T-helper 1 cell treated with Interleukin-12 subunit alpha and Interleukin-12 subunit beta and Interleukin-4 antibody, amounts not matched to agents 30 μg/mL and 1 μg/mL, for 36 hours (primary cell): Measurements from ENCODE around the gene HSP90AB1.

Source experiments
- H3K27ac Mint-ChIP-seq: one replicate; pipeline ENCODE4 v1.8.0; 2021; ENCODE audit warnings: mild to moderate bottlenecking, mixed read lengths
- H3K27me3 Mint-ChIP-seq: one replicate; pipeline ENCODE4 v1.8.0; 2021; ENCODE audit warnings: low read depth, mixed read lengths
- H3K36me3 Mint-ChIP-seq: one replicate; pipeline ENCODE4 v1.8.0; 2021; ENCODE audit warnings: low read depth, mixed read lengths
- H3K4me1 Mint-ChIP-seq: one replicate; pipeline ENCODE4 v1.8.0; 2021; ENCODE audit warnings: low read depth, mixed read lengths
- H3K4me3 Mint-ChIP-seq: one replicate; pipeline ENCODE4 v1.8.0; 2021; ENCODE audit warnings: mild to moderate bottlenecking, moderate library complexity, mixed read lengths
- H3K9me3 Mint-ChIP-seq: one replicate; pipeline ENCODE4 v1.8.0; 2021; ENCODE audit warnings: mixed read lengths

The HSP90AB1 gene

DNA sequence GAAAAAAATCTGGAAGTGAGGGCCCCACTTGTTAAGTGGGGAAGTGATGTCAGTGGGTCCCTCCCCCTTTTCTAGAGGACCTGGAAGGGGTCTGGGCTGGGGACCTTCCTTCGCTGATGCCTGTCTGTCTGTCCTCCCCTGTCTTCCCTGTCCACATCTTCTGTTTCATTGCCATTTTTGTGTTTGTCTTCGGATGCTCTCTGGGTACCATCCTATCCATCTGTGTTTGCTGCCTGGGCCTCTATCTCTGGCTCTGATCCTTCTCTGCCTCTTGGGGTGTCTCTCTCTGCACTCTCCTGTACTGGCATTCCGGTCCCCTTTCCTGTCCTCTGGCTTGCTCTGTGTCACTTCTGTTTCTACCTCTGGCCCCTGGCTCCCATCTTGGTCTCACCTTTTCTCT is 25.6 kb downstream of the HSP90AB1 start:
- Mint-ChIP-seq H3K27me3 (peaks cover 71% of the 10 kb centered on the region), H3K27ac (no peak overlapping the region), H3K36me3 (no peaks in the 10 kb centered on the region), H3K9me3 (no peaks in the 10 kb centered on the region), H3K4me3 (no peak overlapping the region), H3K4me1 (peaks cover 14% of the 10 kb centered on the region)

DNA sequence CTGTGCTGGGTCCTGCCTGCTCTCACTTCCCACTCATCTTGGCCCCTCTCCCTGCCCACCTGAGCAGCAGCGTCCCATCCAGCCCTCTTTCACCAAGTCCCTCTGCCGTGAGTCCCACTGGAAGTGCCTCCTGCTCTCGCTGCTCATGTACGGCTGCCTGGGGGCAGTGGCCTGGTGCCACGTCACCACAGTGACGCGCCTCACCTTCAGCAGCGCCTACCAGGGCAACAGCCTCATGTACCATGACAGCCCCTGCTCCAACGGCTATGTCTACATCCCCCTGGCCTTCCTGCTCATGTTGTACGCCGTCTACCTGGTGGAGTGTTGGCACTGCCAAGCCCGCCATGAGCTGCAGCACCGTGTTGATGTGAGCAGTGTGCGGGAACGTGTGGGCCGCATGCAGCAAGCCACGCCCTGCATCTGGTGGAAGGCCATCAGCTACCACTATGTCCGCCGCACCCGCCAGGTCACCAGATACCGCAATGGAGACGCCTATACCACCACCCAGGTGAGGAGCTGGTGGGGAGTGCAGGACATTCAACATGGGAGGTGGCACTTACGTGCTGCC is 26.2 kb downstream of the HSP90AB1 start:
- H3K4me3 Mint-ChIP-seq, result no peak overlapping the region
- H3K27ac Mint-ChIP-seq, result no peak overlapping the region
- H3K9me3 Mint-ChIP-seq, result no peaks in the 10 kb centered on the region
- peaks cover 10% of the 10 kb centered on the region for H3K4me1 Mint-ChIP-seq
- peaks cover 75% of the 10 kb centered on the region for H3K27me3 Mint-ChIP-seq
- no peaks in the 10 kb centered on the region for H3K36me3 Mint-ChIP-seq

DNA sequence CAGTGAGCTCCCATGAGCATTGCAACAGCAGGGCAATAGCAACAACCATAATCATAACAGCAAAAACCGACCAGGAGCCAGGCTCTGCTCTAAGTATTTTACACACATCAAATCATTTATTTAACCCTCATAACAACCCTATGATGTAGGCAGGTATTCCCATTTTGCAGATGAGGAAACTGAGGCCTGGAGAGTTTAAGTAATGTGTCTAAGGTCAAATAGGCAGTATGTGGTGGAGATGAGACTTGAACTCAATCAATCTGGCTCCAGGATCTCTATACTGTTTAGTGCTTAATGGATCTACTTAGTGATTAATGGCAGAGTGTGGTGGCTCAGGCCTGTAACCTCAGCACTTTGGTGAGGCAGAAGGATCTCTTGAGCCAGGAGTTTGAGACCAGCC is 26.7 kb downstream of the HSP90AB1 start:
- Mint-ChIP-seq H3K4me3 (no peak overlapping the region), H3K27me3 (peaks cover 72% of the 10 kb centered on the region), H3K36me3 (no peaks in the 10 kb centered on the region), H3K9me3 (no peaks in the 10 kb centered on the region), H3K4me1 (peaks cover 10% of the 10 kb centered on the region), H3K27ac (no peak overlapping the region)

GRCh38 chr6:44275271-44275748 is 28.4 kb downstream of the HSP90AB1 start:
- H3K4me1 Mint-ChIP-seq, result no peaks in the 10 kb centered on the region
- no peak overlapping the region for H3K27ac Mint-ChIP-seq
- no peak overlapping the region for H3K4me3 Mint-ChIP-seq
- H3K36me3 Mint-ChIP-seq, result no peaks in the 10 kb centered on the region
- H3K27me3 Mint-ChIP-seq, result peaks cover 66% of the 10 kb centered on the region
- H3K9me3 Mint-ChIP-seq, result no peaks in the 10 kb centered on the region

DNA sequence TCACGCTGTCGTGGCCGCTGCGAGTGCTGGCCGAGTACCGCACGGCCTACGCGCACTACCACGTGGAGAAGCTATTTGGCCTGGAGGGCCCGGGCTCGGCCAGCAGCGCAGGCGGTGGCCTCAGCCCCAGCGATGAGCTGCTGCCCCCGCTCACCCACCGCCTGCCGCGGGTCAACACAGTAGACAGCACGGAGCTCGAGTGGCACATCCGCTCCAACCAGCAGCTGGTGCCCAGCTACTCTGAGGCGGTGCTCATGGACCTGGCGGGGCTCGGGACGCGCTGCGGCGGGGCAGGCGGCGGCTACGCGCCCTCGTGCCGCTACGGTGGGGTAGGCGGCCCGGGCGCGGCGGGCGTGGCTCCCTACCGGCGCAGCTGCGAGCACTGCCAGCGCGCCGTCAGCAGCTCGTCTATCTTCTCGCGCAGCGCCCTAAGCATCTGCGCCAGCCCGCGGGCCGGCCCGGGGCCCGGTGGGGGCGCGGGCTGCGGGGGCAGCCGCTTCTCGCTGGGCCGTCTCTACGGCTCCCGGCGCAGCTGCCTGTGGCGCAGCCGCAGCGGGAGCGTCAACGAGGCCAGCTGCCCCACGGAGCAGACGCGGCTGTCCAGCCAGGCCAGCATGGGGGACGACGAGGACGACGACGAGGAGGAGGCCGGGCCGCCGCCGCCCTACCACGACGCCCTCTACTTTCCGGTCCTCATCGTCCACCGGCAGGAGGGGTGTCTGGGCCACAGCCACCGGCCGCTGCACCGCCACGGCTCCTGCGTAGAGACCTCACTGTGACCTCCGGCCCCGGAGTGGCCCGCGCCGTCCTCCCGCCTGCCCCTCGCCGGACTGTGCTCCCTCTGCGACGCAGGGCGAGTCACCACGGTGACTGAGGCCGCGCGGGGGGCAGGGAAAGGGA is 29.1 kb downstream of the HSP90AB1 start:
- Mint-ChIP-seq H3K27me3 (peaks cover 68% of the 10 kb centered on the region), H3K27ac (no peak overlapping the region), H3K36me3 (no peaks in the 10 kb centered on the region), H3K9me3 (no peaks in the 10 kb centered on the region), H3K4me1 (no peaks in the 10 kb centered on the region), H3K4me3 (no peak overlapping the region)

DNA sequence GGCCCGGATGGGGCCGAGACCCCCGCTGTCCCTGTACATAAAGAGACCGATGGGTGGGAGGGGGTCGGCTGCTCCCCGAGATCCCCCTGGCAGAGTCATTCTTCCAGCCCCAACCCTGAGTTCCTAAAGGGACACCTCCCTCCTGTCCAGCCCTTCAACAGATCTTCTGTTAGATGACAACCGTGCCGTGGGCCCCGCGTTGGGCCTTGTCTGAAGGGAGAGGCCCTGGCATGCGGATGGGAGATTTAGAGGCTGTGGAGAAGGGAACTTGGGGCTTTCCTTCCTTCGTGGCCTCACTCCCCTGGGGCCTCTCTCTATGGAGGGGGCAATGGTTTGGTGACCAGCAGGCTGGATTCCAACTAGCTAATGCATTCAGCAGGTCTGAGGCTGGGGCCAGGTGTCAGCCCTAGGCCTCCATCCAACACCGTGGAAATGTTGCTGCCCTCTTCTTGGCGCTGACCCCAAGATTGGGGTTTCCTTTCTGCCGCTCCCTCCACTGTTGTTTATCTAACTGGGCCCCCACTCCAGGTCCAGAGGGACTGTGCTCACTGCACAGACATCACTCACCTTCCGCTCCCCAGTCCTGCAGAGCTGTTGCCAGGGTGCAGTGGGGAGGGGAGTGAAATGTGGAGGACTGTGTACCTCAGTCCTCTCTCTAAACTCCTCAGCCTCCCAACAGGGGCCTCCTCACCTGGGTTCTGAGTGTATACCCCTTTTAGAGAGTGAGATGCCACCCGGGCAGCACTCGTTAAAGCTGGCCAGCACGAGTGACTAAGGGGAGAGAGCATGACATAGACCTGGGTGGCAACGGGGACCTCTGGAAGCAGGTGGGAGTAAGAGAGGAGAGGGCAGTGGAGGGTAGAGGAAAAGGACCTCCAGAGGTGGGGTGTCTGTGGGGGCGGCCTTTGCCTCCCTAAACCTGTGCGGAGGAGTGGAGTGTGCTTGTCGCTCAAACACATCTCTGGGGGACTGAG is 30.1 kb downstream of the HSP90AB1 start:
- no peak overlapping the region for H3K4me3 Mint-ChIP-seq

GRCh38 chr6:44277763-44278162 is 30.9 kb downstream of the HSP90AB1 start:
- Mint-ChIP-seq H3K27me3 (peaks cover 51% of the 10 kb centered on the region), H3K4me1 (no peaks in the 10 kb centered on the region), H3K27ac (no peak overlapping the region), H3K36me3 (no peaks in the 10 kb centered on the region), H3K4me3 (no peak overlapping the region), H3K9me3 (no peaks in the 10 kb centered on the region)

More for the DNA sequence above, 30.1 kb downstream of the HSP90AB1 start:
- Mint-ChIP-seq H3K9me3 (no peaks in the 10 kb centered on the region), H3K27ac (no peak overlapping the region), H3K27me3 (peaks cover 59% of the 10 kb centered on the region), H3K36me3 (no peaks in the 10 kb centered on the region), H3K4me1 (no peaks in the 10 kb centered on the region)

DNA sequence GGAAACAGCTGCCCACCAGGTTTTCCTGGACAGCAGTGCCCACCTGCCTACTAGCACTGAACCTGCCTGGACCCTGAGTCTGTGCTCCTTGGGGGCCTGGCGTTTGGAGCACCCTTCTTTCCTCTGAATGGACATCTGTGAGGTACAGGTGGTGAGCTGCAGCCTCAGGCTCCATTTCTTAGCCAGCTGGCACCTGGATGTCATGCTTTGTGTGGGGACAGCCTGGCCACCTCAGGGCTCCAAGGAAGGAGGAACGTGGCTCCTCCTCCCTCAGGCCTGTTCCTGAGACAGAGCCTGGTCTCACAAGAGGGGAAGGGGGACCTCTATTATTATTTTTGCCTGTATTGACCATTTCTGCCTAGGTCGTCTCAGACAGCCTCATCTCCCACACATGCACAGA is 31.4 kb downstream of the HSP90AB1 start:
- no peak overlapping the region for H3K4me3 Mint-ChIP-seq
- peaks cover 49% of the 10 kb centered on the region for H3K27me3 Mint-ChIP-seq
- H3K36me3 Mint-ChIP-seq, result no peaks in the 10 kb centered on the region
- H3K4me1 Mint-ChIP-seq, result no peaks in the 10 kb centered on the region
- no peak overlapping the region for H3K27ac Mint-ChIP-seq
- no peaks in the 10 kb centered on the region for H3K9me3 Mint-ChIP-seq

DNA sequence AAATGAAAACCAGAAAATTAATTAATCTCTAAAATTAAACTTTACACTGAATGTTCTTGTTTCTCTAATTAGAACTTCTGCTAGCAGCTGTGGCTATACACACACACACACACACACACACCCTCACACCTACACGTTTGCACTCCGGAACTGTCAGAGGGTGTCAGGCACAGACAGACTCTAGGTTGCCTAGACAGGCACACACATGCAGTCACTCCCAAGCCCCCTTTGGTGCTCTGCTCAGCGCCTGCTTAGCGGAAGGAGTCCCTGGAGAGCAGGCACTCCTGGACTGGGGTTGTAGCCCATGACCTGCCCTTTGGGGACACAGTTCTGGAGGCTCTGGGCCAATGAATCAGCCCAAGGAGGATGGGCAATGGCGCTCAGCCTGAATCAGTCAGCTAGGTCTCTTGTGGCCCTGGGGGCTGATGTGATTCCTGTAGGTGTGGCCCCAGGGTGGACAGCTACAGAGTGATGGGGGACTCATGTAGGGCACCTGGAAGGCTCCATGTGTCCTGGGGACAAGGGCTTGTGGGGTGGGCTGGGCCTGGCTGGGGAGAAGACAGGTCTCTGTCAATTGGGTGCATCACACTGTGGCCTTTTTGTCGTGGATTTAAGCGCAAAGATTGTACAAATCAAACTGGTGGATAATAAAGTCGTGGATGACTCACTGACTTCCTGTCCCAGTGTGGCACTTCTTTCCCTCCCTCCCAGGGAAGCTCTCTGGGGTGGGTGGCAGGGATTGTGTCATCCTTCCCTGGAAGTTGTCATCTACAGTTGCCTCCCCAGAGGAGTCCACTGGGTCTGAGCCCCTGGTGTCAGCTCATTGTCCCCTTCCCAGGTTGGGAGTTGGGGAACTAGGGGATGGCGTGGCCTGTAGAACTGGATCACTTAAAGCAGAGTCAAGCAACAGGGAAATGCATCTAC is 32.1 kb downstream of the HSP90AB1 start:
- no peak overlapping the region for H3K27ac Mint-ChIP-seq
- no peak overlapping the region for H3K4me3 Mint-ChIP-seq
- H3K9me3 Mint-ChIP-seq, result no peaks in the 10 kb centered on the region
- H3K27me3 Mint-ChIP-seq, result peaks cover 50% of the 10 kb centered on the region
- no peaks in the 10 kb centered on the region for H3K4me1 Mint-ChIP-seq
- no peaks in the 10 kb centered on the region for H3K36me3 Mint-ChIP-seq

DNA sequence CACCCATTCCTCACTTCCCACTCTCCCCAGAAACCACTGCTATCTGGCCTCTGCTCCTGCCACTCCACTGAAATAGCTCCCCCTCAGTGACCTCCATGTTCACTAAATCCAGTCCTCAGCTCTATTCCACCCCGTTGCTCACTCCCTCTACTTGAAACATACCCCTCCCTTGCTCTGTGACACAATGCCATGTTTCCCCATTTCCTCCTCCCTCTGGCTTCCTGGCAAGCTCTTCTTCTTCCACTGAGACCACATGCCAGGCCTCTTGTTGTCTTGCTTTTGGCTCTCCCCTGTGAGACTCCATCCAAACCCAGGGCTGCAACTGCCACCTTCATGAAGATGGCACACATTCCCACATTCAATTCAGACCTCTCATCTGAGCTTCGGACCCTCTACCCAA is 37.2 kb downstream of the HSP90AB1 start:
- H3K27ac Mint-ChIP-seq, result no peak overlapping the region
- no peaks in the 10 kb centered on the region for H3K9me3 Mint-ChIP-seq
- no peaks in the 10 kb centered on the region for H3K4me1 Mint-ChIP-seq
- peaks cover 49% of the 10 kb centered on the region for H3K27me3 Mint-ChIP-seq
- H3K4me3 Mint-ChIP-seq, result no peak overlapping the region
- H3K36me3 Mint-ChIP-seq, result no peaks in the 10 kb centered on the region

DNA sequence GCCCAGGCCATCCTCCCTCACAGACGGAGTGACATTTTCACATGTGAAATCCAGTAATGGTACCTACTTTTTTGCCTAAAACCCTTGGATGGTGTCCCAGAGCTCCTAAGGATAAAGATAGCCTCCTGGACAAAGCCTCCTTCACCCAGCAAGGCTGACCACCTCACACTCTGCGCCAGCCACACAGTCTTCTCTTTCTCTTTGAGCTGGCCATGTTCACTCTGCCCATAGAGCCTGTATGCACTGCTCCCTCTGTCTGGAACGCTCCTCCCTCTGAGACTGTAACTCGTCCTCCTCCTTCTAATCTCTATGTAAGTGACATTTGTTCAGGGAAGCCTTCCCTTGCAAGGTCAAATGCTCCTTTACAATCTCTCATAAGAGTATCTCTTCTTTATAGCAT is 38.0 kb downstream of the HSP90AB1 start:
- H3K9me3 Mint-ChIP-seq, result no peaks in the 10 kb centered on the region
- H3K4me1 Mint-ChIP-seq, result no peaks in the 10 kb centered on the region
- no peak overlapping the region for H3K27ac Mint-ChIP-seq
- H3K4me3 Mint-ChIP-seq, result no peak overlapping the region
- no peaks in the 10 kb centered on the region for H3K36me3 Mint-ChIP-seq
- H3K27me3 Mint-ChIP-seq, result peaks cover 50% of the 10 kb centered on the region

DNA sequence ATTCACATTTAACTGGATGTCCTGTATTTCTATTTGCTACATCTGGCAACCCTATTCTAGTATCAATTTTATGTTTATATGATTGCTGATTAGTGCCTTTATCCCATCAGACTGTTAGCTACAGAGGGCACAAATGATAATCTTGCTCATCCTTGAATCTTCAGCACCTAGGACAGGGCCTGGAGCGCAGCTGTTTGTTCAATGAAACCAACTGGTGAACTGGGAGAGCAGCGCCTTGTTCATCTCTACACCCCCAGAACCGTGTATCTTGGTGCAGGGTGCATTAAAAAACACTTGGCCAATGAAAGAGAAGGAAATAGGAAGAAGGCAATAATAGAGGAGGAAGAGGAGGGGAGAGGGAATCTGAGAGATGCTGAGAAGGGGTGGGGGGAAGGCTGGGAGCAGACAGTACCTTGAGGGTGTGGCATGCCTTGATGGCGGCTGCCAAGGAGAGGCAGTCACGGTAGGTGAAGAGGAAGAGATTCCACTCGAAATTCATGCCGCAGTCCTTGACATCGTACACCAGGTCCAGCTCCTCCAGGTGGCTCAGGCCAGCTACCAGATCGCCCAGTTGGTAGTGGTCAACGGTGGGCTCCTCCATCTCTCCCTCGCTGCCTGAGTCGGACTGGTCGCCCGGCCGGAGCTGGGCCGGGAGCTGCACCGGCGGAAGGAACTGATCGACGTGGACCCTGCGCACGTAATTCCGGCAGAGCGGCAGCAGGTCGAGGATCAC is 38.8 kb downstream of the HSP90AB1 start:
- no peaks in the 10 kb centered on the region for H3K4me1 Mint-ChIP-seq
- H3K4me3 Mint-ChIP-seq, result no peak overlapping the region
- no peaks in the 10 kb centered on the region for H3K9me3 Mint-ChIP-seq
- H3K36me3 Mint-ChIP-seq, result no peaks in the 10 kb centered on the region
- no peak overlapping the region for H3K27ac Mint-ChIP-seq
- peaks cover 52% of the 10 kb centered on the region for H3K27me3 Mint-ChIP-seq

DNA sequence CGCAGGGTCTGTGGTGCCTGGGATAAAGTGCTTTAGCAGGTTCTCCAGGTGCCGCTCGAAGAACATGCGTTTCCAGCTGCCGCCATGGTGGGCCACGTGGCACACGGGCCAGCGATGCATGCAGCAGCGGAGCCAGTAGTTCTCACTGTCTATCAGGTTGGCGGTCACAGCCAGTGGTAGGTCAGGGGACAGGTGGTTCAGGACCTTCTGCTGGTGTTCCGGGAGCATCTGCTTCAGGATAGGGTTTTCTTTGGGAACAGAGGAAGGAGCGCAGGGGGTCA is 39.3 kb downstream of the HSP90AB1 start:
- Mint-ChIP-seq H3K36me3 (no peaks in the 10 kb centered on the region), H3K27me3 (peaks cover 52% of the 10 kb centered on the region), H3K27ac (no peak overlapping the region), H3K4me3 (no peak overlapping the region), H3K4me1 (no peaks in the 10 kb centered on the region), H3K9me3 (no peaks in the 10 kb centered on the region)
